Measurements from ENCODE around the gene EZH1.
A peak's percentile ranks its signal among the peaks of the same experiment; 100 is the strongest.
"Not testable (repeated sequence)": the region's sequence is repeated elsewhere in the genome, so short reads cannot be mapped to it uniquely, and the experiment has no call there.

Gene EZH1

GRCh38 chr17:42665581-42666001 is 79.2 kb downstream of the EZH1 start:
- DNase-seq, result no peak

- DNase-seq, result no peak
Observed at GRCh38 chr17:42660692-42661345, 84.0 kb downstream of the EZH1 start.

- DNase-seq, result not testable (repeated sequence)
Observed at GRCh38 chr17:42659932-42660274, 84.9 kb downstream of the EZH1 start.

GRCh38 chr17:42659079-42659931 is 85.5 kb downstream of the EZH1 start, which contains the start of gene TUBG2:
TSS of gene TUBG2 (plus strand) at chr17:42659284. CDS start at chr17:42659504, 220 bp downstream.
- DNase-seq, result peak; percentile 77

GRCh38 chr17:42657824-42658588 is 86.8 kb downstream of the EZH1 start:
- no peak for DNase-seq

GRCh38 chr17:42655528-42655927 is 89.3 kb downstream of the EZH1 start:
- DNase-seq, result no peak

- DNase-seq, result no peak
Observed at GRCh38 chr17:42653179-42654124, 91.4 kb downstream of the EZH1 start.

GRCh38 chr17:42651392-42651791 is 93.4 kb downstream of the EZH1 start:
- no peak for DNase-seq

Measured in activated CD4-positive, CD25-positive, alpha-beta regulatory T cell treated with anti-CD3 and anti-CD28 coated beads, Interleukin-2, amount 50 U/mL, for 72 hours (primary cell).